SK-N-SH (cell line): Measurements from ENCODE around the gene LRCH2. TPM values are rescaled to one million over a fixed set of nuclear protein-coding genes. Genes with fewer than 3 reads are reported as not detected.

ENCODE experiments used
- CTCF ChIA-PET: fragments of 300-600, 350-600 bp; formaldehyde crosslinking; extraction: SDS; loops from one replicate; lab custom pipeline; 2021; lab: Yijun Ruan, JAX
- POLR2A ChIA-PET: fragments of 350-600 bp; sonication (Branson Sonifier 250); formaldehyde crosslinking; extraction: SDS; loops from one replicate; lab custom pipeline; 2020; ENCODE audit warnings: antibody characterized with exemption, inconsistent platforms; lab: Yijun Ruan, JAX
- DNase-seq: peaks from one replicate; pipeline ENCODE4 v3.0.0; 2012
- H2AFZ ChIP-seq: fragments of 200-600 bp; sonication (generic); 2 replicates; pipeline ENCODE4 v1.8.1; 2016; ENCODE audit warnings: antibody characterized with exemption, mild to moderate bottlenecking, low read depth
- H3F3A ChIP-seq: fragments of 200-600 bp; sonication (generic); replicated peaks from 2 replicates; pipeline ENCODE3; 2016; ENCODE audit warnings: antibody characterized with exemption, mild to moderate bottlenecking; ENCODE audit not compliant: insufficient read depth
- H3K27ac ChIP-seq, 2 experiments: fragments of 200-500 bp in 1 of 2; fragments of 200-600 bp in 1 of 2; sonication (Bioruptor generic) in 1 of 2; sonication (generic), shearing (Covaris generic) in 1 of 2; 2 replicates each; pipeline versions ENCODE4 v1.5.1 to v1.6.1; 2014 to 2016; ENCODE audit warnings: low read depth in 2 of 2, inconsistent platforms in 1 of 2, low read length in 1 of 2, mild to moderate bottlenecking in 1 of 2, mixed read lengths in 1 of 2
- H3K27me3 ChIP-seq: fragments of 200-600 bp; sonication (generic), shearing (Covaris generic); 2 replicates; pipeline ENCODE4 v1.6.1; 2016; ENCODE audit warnings: mixed run types; ENCODE audit not compliant: insufficient read depth
- H3K36me3 ChIP-seq, 2 experiments: fragments of 200-500 bp in 1 of 2; fragments of 200-600 bp in 1 of 2; sonication (Bioruptor generic) in 1 of 2; sonication (generic) in 1 of 2; replicated peaks in 1 of 2; 2 replicates each; pipeline versions ENCODE3 to v1.5.1; 2014 to 2016; ENCODE audit warnings: low read length in 1 of 2, mild to moderate bottlenecking in 1 of 2; ENCODE audit not compliant: insufficient read depth in 2 of 2, control insufficient read depth in 1 of 2
- H3K4me1 ChIP-seq, 2 experiments: fragments of 200-500 bp in 1 of 2; fragments of 200-600 bp in 1 of 2; sonication (Bioruptor generic) in 1 of 2; sonication (generic), shearing (Covaris generic) in 1 of 2; 2 replicates each; pipeline versions ENCODE4 v1.5.1 to v1.6.1; 2014 to 2016; ENCODE audit warnings: low read depth in 1 of 2, low read length in 1 of 2, mixed run types in 1 of 2; ENCODE audit not compliant: insufficient read depth in 2 of 2, control insufficient read depth in 1 of 2
- H3K4me2 ChIP-seq: fragments of 200-600 bp; sonication (generic), shearing (Covaris generic); 2 replicates; pipeline ENCODE4 v1.6.1; 2017; ENCODE audit warnings: mixed run types
- H3K4me3 ChIP-seq, 2 experiments: fragments of 200-500 bp in 1 of 2; fragments of 200-600 bp in 1 of 2; sonication (Bioruptor generic) in 1 of 2; sonication (generic), shearing (Covaris generic) in 1 of 2; 2 replicates each; pipeline versions ENCODE4 v1.5.1 to v1.8.1; 2014 to 2016; ENCODE audit warnings: low read depth in 2 of 2, inconsistent platforms in 1 of 2, low read length in 1 of 2, mild to moderate bottlenecking in 1 of 2, mixed read lengths in 1 of 2, moderate library complexity in 1 of 2
- H3K79me2 ChIP-seq: fragments of 200-600 bp; sonication (generic); 2 replicates; pipeline ENCODE4 v1.8.1; 2017; ENCODE audit warnings: mild to moderate bottlenecking; ENCODE audit not compliant: insufficient read depth
- H3K9ac ChIP-seq: fragments of 200-600 bp; sonication (generic); 2 replicates; pipeline ENCODE4 v1.6.1; 2017; ENCODE audit warnings: mixed run types
- H3K9me2 ChIP-seq: fragments of 200-600 bp; sonication (generic); 2 replicates; pipeline ENCODE4 v1.6.1; 2017; ENCODE audit warnings: mixed run types
- H3K9me3 ChIP-seq: fragments of 200-600 bp; sonication (generic); 2 replicates; pipeline ENCODE4 v1.6.1; 2017; ENCODE audit warnings: mixed run types, mild to moderate bottlenecking, moderate library complexity
- H4K20me1 ChIP-seq: fragments of 200-600 bp; sonication (generic); 2 replicates; pipeline ENCODE4 v1.6.1; 2017; ENCODE audit warnings: mild to moderate bottlenecking, mixed run types; ENCODE audit not compliant: insufficient read depth
- CTCF ChIP-seq: fragments of 200-600 bp; sonication (generic); IDR thresholded peaks from 2 replicates; pipeline ENCODE4 v1.6.1; 2017; ENCODE audit warnings: antibody characterized with exemption, mild to moderate bottlenecking, moderate library complexity
- ELF1 ChIP-seq: IDR thresholded peaks from 2 replicates; pipeline ENCODE4 v1.4.0; 2012
- FOXJ3 ChIP-seq: sonication (generic); formaldehyde crosslinking; IDR thresholded peaks from 2 replicates; pipeline ENCODE4 v1.5.1; 2020; ENCODE audit warnings: mild to moderate bottlenecking, missing genetic modification reagents
- FOXM1 ChIP-seq: IDR thresholded peaks from 2 replicates; pipeline ENCODE4 v1.4.0; 2012; ENCODE audit warnings: low read depth, mild to moderate bottlenecking
- GATA2 ChIP-seq: sonication (generic); formaldehyde crosslinking; IDR thresholded peaks from 2 replicates; pipeline ENCODE4 v1.5.0; 2020; ENCODE audit warnings: mild to moderate bottlenecking, missing genetic modification reagents
- MAX ChIP-seq: IDR thresholded peaks from 2 replicates; pipeline ENCODE4 v1.4.0; 2012; ENCODE audit warnings: low read depth
- MXI1 ChIP-seq: IDR thresholded peaks from 2 replicates; pipeline ENCODE4 v1.6.1; 2012; ENCODE audit warnings: mild to moderate bottlenecking, low read depth, low read length, improper control_type of control experiment
- NFIC ChIP-seq: IDR thresholded peaks from 2 replicates; pipeline ENCODE4 v1.4.0; 2012; ENCODE audit warnings: borderline replicate concordance
- PBX3 ChIP-seq: IDR thresholded peaks from 2 replicates; pipeline ENCODE4; 2012
- SMC3 ChIP-seq: IDR thresholded peaks from 2 replicates; pipeline ENCODE4 v1.6.1; 2012; ENCODE audit warnings: low read depth, low read length, improper control_type of control experiment
- TCF12 ChIP-seq: IDR thresholded peaks from 2 replicates; pipeline ENCODE4 v1.4.0; 2012
- USF2 ChIP-seq: fragments of 150-350 bp; IDR thresholded peaks from 2 replicates; pipeline ENCODE4 v1.6.1; 2017; ENCODE audit warnings: antibody characterized with exemption, low read length, low read depth, borderline replicate concordance
- WGBS: methylation state at CpG from one replicate; pipeline ENCODE4 v1.1.6; 2017; ENCODE audit warnings: low lambda C conversion rate; 5-methylcytosine and 5-hydroxymethylcytosine counted together
- polyA plus RNA-seq, 3 experiments: library from polyadenylated mRNA; depleted of rRNA; stranded (reverse); fragments of >200 nt; gene quantifications; 2 replicates each; pipeline ENCODE4 v1.2.3, GENCODE V29; 2012

The LRCH2 gene
- polyA plus RNA-seq, 1 of the 3 experiments (the other 2 are of a cell fraction), result 1.7 TPM

GRCh38 chrX:115269051-115269683 is 35.3 kb upstream of the LRCH2 start:
- no peak for TF ChIP-seq MAX
- no peak for TF ChIP-seq MXI1
- TF ChIP-seq SMC3, result no peak
- no peak for TF ChIP-seq USF2
- no peak for TF ChIP-seq FOXM1
- no peak for TF ChIP-seq PBX3
- Histone ChIP-seq H2AFZ (no peak overlapping the region), H3K27me3 (no peaks in the 10 kb centered on the region), H3K9me2 (no peaks in the 10 kb centered on the region; the same call in 1 of the 2 replicates), H3K9ac (no peak overlapping the region), H3K4me3 (no peak overlapping the region), H3K9me3 (no peaks in the 10 kb centered on the region), H3K27ac (no peak overlapping the region), H3K4me1 (no peaks in the 10 kb centered on the region), H3F3A (no peaks in the 10 kb centered on the region), H3K4me2 (no peak overlapping the region), H3K36me3 (no peaks in the 10 kb centered on the region), H4K20me1 (no peaks in the 10 kb centered on the region), H3K79me2 (no peaks in the 10 kb centered on the region)
- ChIA-PET POLR2A (no interaction called here), CTCF (interaction anchor here (2.6 kb wide), 1 partner anchor 15 kb away, joined by 11 read pairs; no protein-coding TSS in a partner anchor)
- WGBS, result 45% methylated on average over 1 of the region's 1 CpG
- no peak for DNase-seq

GRCh38 chrX:115268421-115268820 is 34.5 kb upstream of the LRCH2 start:
- H3K9ac ChIP-seq, result no peak overlapping the region

More at GRCh38 chrX:115268421-115268820, 34.5 kb upstream of the LRCH2 start:
- H3K36me3 ChIP-seq, result no peaks in the 10 kb centered on the region
- no peak overlapping the region for H3K27ac ChIP-seq
- H3K4me2 ChIP-seq, result no peak overlapping the region
- no peak for TF ChIP-seq NFIC
- TF ChIP-seq GATA2 (CRISPR knock-in tag), result no peak
- TF ChIP-seq FOXJ3 (CRISPR knock-in tag), result no peak
- TF ChIP-seq TCF12, result no peak
- TF ChIP-seq FOXM1, result no peak
- peak; percentile 43 for TF ChIP-seq CTCF
- no peak for TF ChIP-seq ELF1
- TF ChIP-seq, all 33 proteins: peak for 1
- no peaks in the 10 kb centered on the region for H3K79me2 ChIP-seq
- no peaks in the 10 kb centered on the region for H3K4me1 ChIP-seq
- 34% methylated on average over 3 of the region's 3 CpGs for WGBS
- H3K9me2 ChIP-seq, result no peaks in the 10 kb centered on the region; the same call in 1 of the 2 replicates
- H3K4me3 ChIP-seq, result no peak overlapping the region
- H4K20me1 ChIP-seq, result no peaks in the 10 kb centered on the region
- H3K27me3 ChIP-seq, result no peaks in the 10 kb centered on the region
- CTCF ChIA-PET, result interaction anchor here (2.6 kb wide), 1 partner anchor 16 kb away, joined by 11 read pairs; no protein-coding TSS in a partner anchor
- POLR2A ChIA-PET, result no interaction called here
- H2AFZ ChIP-seq, result no peak overlapping the region
- DNase-seq, result no peak
- no peaks in the 10 kb centered on the region for H3K9me3 ChIP-seq
- H3F3A ChIP-seq, result no peaks in the 10 kb centered on the region
